H1 (cell line): Measurements from ENCODE around the gene NR3C2. TPM values are rescaled to one million over a fixed set of nuclear protein-coding genes. Genes with fewer than 3 reads are reported as not detected.

Source experiments
- CTCF ChIA-PET: fragments of 300-600 bp; sonication (Branson Sonifier 250); formaldehyde crosslinking; loops from one replicate; lab custom pipeline; 2021; ENCODE audit not compliant: partially characterized antibody; lab: Charles Lee
- POLR2A ChIA-PET: fragments of 300-600 bp; sonication (Branson Sonifier 250); formaldehyde crosslinking; loops from one replicate; lab custom pipeline; 2021; ENCODE audit warnings: inconsistent platforms; ENCODE audit not compliant: partially characterized antibody; lab: Charles Lee
- DNase-seq, 2 experiments: peaks; one replicate each; pipeline versions ENCODE4 v3.0.0 to v3.0.0-alpha.2; 2010 to 2022; ENCODE audit warnings: low spot score in 2 of 2, low read depth in 1 of 2, mixed read lengths in 1 of 2
- FAIRE-seq: peaks from 2 replicates; lab custom pipeline; 2011; peaks lifted over from hg19 to GRCh38; lab: Jason Lieb, UNC
- H2AFZ ChIP-seq: 2 replicates; pipeline ENCODE4 v1.8.1; 2012; ENCODE audit warnings: low read length, inconsistent platforms
- H2AK5ac ChIP-seq: 2 replicates; pipeline ENCODE4 v1.6.1; 2013; ENCODE audit warnings: low read depth, low read length
- H2BK120ac ChIP-seq: replicated peaks from 2 replicates; pipeline ENCODE3; 2013; ENCODE audit warnings: low read depth, low read length, inconsistent platforms
- H2BK12ac ChIP-seq: 2 replicates; pipeline ENCODE4 v1.6.1; 2013; ENCODE audit warnings: low read depth, low read length
- H2BK15ac ChIP-seq: 2 replicates; pipeline ENCODE4 v1.6.1; 2013; ENCODE audit warnings: low read length
- H2BK20ac ChIP-seq: 2 replicates; pipeline ENCODE4 v1.6.1; 2013; ENCODE audit warnings: low read length
- H2BK5ac ChIP-seq: 2 replicates; pipeline ENCODE4 v1.6.1; 2013; ENCODE audit warnings: low read depth, low read length
- H3K14ac ChIP-seq: 2 replicates; pipeline ENCODE4 v1.6.1; 2013; ENCODE audit warnings: inconsistent platforms; ENCODE audit not compliant: insufficient read length
- H3K18ac ChIP-seq: 2 replicates; pipeline ENCODE4 v1.6.1; 2013; ENCODE audit warnings: low read length; ENCODE audit errors: extremely low read depth
- H3K23ac ChIP-seq: 2 replicates; pipeline ENCODE4 v1.6.1; 2013; ENCODE audit warnings: inconsistent platforms; ENCODE audit not compliant: insufficient read length
- H3K23me2 ChIP-seq: 2 replicates; pipeline ENCODE4 v1.6.1; 2013; ENCODE audit warnings: low read depth, low read length
- H3K27ac ChIP-seq: 2 replicates; pipeline ENCODE4 v1.6.1; 2011; ENCODE audit warnings: low read depth, low read length, inconsistent platforms
- H3K27me3 ChIP-seq, 4 experiments: replicated peaks in 1 of 4; 1 replicate in 1 of 4; 2 replicates in 3 of 4; pipeline versions ENCODE4 v1.6.1 to v1.8.1; 2011 to 2013; ENCODE audit warnings: low read length in 3 of 4, mild to moderate bottlenecking in 3 of 4, inconsistent platforms in 2 of 4, mixed read lengths in 2 of 4, moderate library complexity in 1 of 4; ENCODE audit not compliant: control insufficient read depth in 3 of 4, insufficient read depth in 3 of 4; ENCODE audit errors: extremely low read depth in 1 of 4
- H3K36me3 ChIP-seq, 4 experiments: 2 replicates each; pipeline versions ENCODE4 v1.6.1 to v1.8.1; 2011 to 2013; ENCODE audit warnings: mild to moderate bottlenecking in 4 of 4, low read length in 3 of 4, moderate library complexity in 2 of 4, control low read depth in 1 of 4, inconsistent platforms in 1 of 4; ENCODE audit not compliant: insufficient read depth in 4 of 4, control insufficient read depth in 2 of 4
- H3K4ac ChIP-seq: replicated peaks from 2 replicates; pipeline ENCODE3; 2013; ENCODE audit warnings: low read length, low read depth, mixed read lengths, inconsistent platforms; ENCODE audit not compliant: insufficient read length
- H3K4me1 ChIP-seq, 4 experiments: replicated peaks in 1 of 4; 1 replicate in 1 of 4; 2 replicates in 3 of 4; pipeline versions ENCODE4 v1.6.1 to v1.8.1; 2011 to 2013; ENCODE audit warnings: low read length in 3 of 4, inconsistent platforms in 2 of 4, mixed read lengths in 1 of 4; ENCODE audit not compliant: insufficient read depth in 4 of 4, control insufficient read depth in 3 of 4
- H3K4me2 ChIP-seq, 2 experiments: 2 replicates each; pipeline versions ENCODE4 v1.6.1 to v1.8.1; 2011 to 2013; ENCODE audit warnings: low read depth in 2 of 2, low read length in 2 of 2, control low read depth in 1 of 2, inconsistent platforms in 1 of 2, mild to moderate bottlenecking in 1 of 2; ENCODE audit not compliant: insufficient read depth in 1 of 2
- H3K4me3 ChIP-seq, 4 experiments: fragments of 200-600, 300-600 bp in 1 of 4; sonication (generic), shearing (Covaris generic), sonication (Bioruptor Twin) in 1 of 4; 2 replicates each; pipeline versions ENCODE4 v1.5.1 to v1.8.1; 2011 to 2016; ENCODE audit warnings: low read length in 4 of 4, low read depth in 3 of 4, control low read depth in 2 of 4, inconsistent platforms in 2 of 4, mild to moderate bottlenecking in 2 of 4, mixed read lengths in 1 of 4, moderate library complexity in 1 of 4; ENCODE audit not compliant: insufficient read depth in 2 of 4; ENCODE audit errors: extremely low read depth in 1 of 4
- H3K56ac ChIP-seq: replicated peaks from 2 replicates; pipeline ENCODE3; 2013; ENCODE audit warnings: low read depth, mild to moderate bottlenecking, mixed read lengths, low read length, inconsistent platforms; ENCODE audit not compliant: insufficient read length
- H3K79me1 ChIP-seq: 2 replicates; pipeline ENCODE4 v1.6.1; 2013; ENCODE audit warnings: low read depth, low read length, control low read depth
- H3K79me2 ChIP-seq, 2 experiments: 2 replicates each; pipeline versions ENCODE4 v1.6.1 to v1.8.1; 2012 to 2013; ENCODE audit warnings: low read length in 2 of 2, mild to moderate bottlenecking in 2 of 2, inconsistent platforms in 1 of 2; ENCODE audit not compliant: insufficient read depth in 2 of 2, control insufficient read depth in 1 of 2
- H3K9ac ChIP-seq, 4 experiments: replicated peaks in 1 of 4; 1 replicate in 1 of 4; 2 replicates in 3 of 4; pipeline versions ENCODE4 v1.6.1 to v1.8.1; 2011 to 2013; ENCODE audit warnings: low read depth in 3 of 4, low read length in 3 of 4, control low read depth in 2 of 4, mild to moderate bottlenecking in 2 of 4, moderate library complexity in 2 of 4, inconsistent platforms in 1 of 4; ENCODE audit errors: extremely low read depth in 1 of 4
- H3K9me3 ChIP-seq, 2 experiments: 2 replicates each; pipeline versions ENCODE4 v1.6.1 to v1.8.1; 2012 to 2013; ENCODE audit warnings: mild to moderate bottlenecking in 2 of 2, moderate library complexity in 2 of 2, control low read depth in 1 of 2, inconsistent platforms in 1 of 2, low read depth in 1 of 2, low read length in 1 of 2, mixed read lengths in 1 of 2; ENCODE audit not compliant: insufficient read depth in 2 of 2
- H4K20me1 ChIP-seq, 2 experiments: replicated peaks in 1 of 2; 2 replicates each; pipeline versions ENCODE3 to v1.8.1; 2011 to 2013; ENCODE audit warnings: inconsistent platforms in 2 of 2, low read length in 2 of 2, mild to moderate bottlenecking in 1 of 2; ENCODE audit not compliant: insufficient read depth in 2 of 2, control insufficient read depth in 1 of 2
- H4K5ac ChIP-seq: 2 replicates; pipeline ENCODE4 v1.6.1; 2013; ENCODE audit warnings: low read length, low read depth, mixed read lengths, inconsistent platforms; ENCODE audit not compliant: insufficient read length
- H4K8ac ChIP-seq: 2 replicates; pipeline ENCODE4 v1.8.0; 2013; ENCODE audit warnings: mild to moderate bottlenecking, moderate library complexity, low read length, inconsistent platforms; ENCODE audit not compliant: insufficient read depth; ENCODE audit errors: extremely low read depth
- H4K91ac ChIP-seq: replicated peaks from 2 replicates; pipeline ENCODE3; 2013; ENCODE audit warnings: low read length, mixed read lengths, inconsistent platforms; ENCODE audit not compliant: insufficient read length
- CHD2 ChIP-seq: IDR thresholded peaks from 2 replicates; pipeline ENCODE4 v1.6.1; 2012; ENCODE audit warnings: low read length, improper control_type of control experiment
- GABPA ChIP-seq: IDR thresholded peaks from 2 replicates; pipeline ENCODE4 v1.6.1; 2011; ENCODE audit warnings: mild to moderate bottlenecking, low read length, moderate library complexity, borderline replicate concordance; ENCODE audit not compliant: insufficient read depth
- WGBS, 2 experiments: shearing (Covaris generic) in 1 of 2; methylation state at CpG; one replicate each; pipeline versions ENCODE4 v1.1.6 to v1.1.7; 2013 to 2015; ENCODE audit warnings: low lambda C conversion rate in 2 of 2, mixed read lengths in 2 of 2, inconsistent platforms in 1 of 2, low coverage in 1 of 2, missing lambda C conversion rate in 1 of 2; ENCODE audit not compliant: insufficient replicate concordance in 2 of 2, insufficient coverage in 1 of 2, insufficient read length in 1 of 2; ENCODE audit errors: extremely low coverage in 1 of 2, missing lambda C conversion rate in 1 of 2; 5-methylcytosine and 5-hydroxymethylcytosine counted together
- polyA plus RNA-seq, 7 experiments: library from polyadenylated mRNA; depleted of rRNA in 3 of 7; stranded (reverse) in 5 of 7; unstranded in 2 of 7; fragments of >200 nt in 5 of 7; fragments of 200-250 nt in 2 of 7; gene quantifications; 1 replicate in 5 of 7; 2 replicates in 1 of 7; 4 replicates in 1 of 7; pipeline versions ENCODE4 v1.2.1 to v1.2.3, GENCODE V29; 2011 to 2013; ENCODE audit warnings: missing spikeins in 2 of 7, mixed read lengths in 2 of 7
- total RNA-seq: library from RNA; stranded (reverse); fragmentation: NEBNext Ultra II Directional; extraction: Animal tissue kit (Norgen Biotek cat#: 25700); gene quantifications from 2 replicates; pipeline ENCODE4 v1.2.1, GENCODE V29; 2021

Gene NR3C2
- total and polyA plus RNA-seq, 2 of the 8 experiments (the other 6 are each of a cell fraction or from before 2014, with no cell fraction given): 0.80 to 3.9 TPM

- H3K27ac ChIP-seq: no peak overlapping the region
- no peak overlapping the region for H3K9ac ChIP-seq
- no peaks in the 10 kb centered on the region for H3K79me1 ChIP-seq
- H3K27me3 ChIP-seq: 0 out of 7 replicates have a peak, but pooled peaks cover 0 to 4% (median 0%) of the 10 kb centered on the region in 4 experiments
- H3K56ac ChIP-seq: no peak overlapping the region
- H3K4me2 ChIP-seq: no peak overlapping the region
- H2BK120ac ChIP-seq: no peak overlapping the region
- H3K23ac ChIP-seq: no peak overlapping the region
- H3K18ac ChIP-seq: no peak overlapping the region
- peaks cover 5% of the 10 kb centered on the region; the same call in 1 of the 2 replicates for H3K23me2 ChIP-seq
- TF ChIP-seq CHD2: no peak
- no peak for TF ChIP-seq GABPA
- no peak overlapping the region for H4K5ac ChIP-seq
- H2AFZ ChIP-seq: no peak overlapping the region
- no peak overlapping the region for H2AK5ac ChIP-seq
- H2BK5ac ChIP-seq: no peak overlapping the region
- POLR2A ChIA-PET: no interaction called here
- H3K14ac ChIP-seq: no peak overlapping the region
- no peak overlapping the region for H4K8ac ChIP-seq
- CTCF ChIA-PET: interaction anchor here (0.9 kb wide), 1 partner anchor 574 kb away, joined by 3 read pairs; no protein-coding TSS in a partner anchor
- DNase-seq: no peak
- H3K4me1 ChIP-seq: peaks cover 1 to 6% (median 2%) of the 10 kb centered on the region in 4 experiments; a peak in 4 of 7 replicates
- no peaks in the 10 kb centered on the region for H4K20me1 ChIP-seq
- no peak overlapping the region for H4K91ac ChIP-seq
- no peak overlapping the region for H3K4me3 ChIP-seq
- H2BK20ac ChIP-seq: no peak overlapping the region
- H3K9me3 ChIP-seq: no peaks in the 10 kb centered on the region
- H2BK12ac ChIP-seq: no peak overlapping the region
- H2BK15ac ChIP-seq: no peak overlapping the region
- FAIRE-seq: no peak
- no peaks in the 10 kb centered on the region for H3K79me2 ChIP-seq
- no peak overlapping the region for H3K4ac ChIP-seq
- 72% methylated on average over 2 of the region's 2 CpGs; no CpG with 5 or more reads in 1 of the 2 experiments for WGBS, 2 experiments
- H3K36me3 ChIP-seq: no peaks in the 10 kb centered on the region
These were observed 4.8 kb downstream of the NR3C2 start for GRCh38 chr4:148437439-148437838.
